HG02678 (cell line): ENCODE results near the gene ZNF485.

Source experiments
- ATAC-seq: cut with Tn5 transposase; IDR thresholded peaks from one replicate; pipeline ENCODE4 v1.9.1; 2021; ENCODE audit warnings: mild to moderate bottlenecking, moderate library complexity; ENCODE audit not compliant: unreplicated experiment

Gene ZNF485

GRCh38 chr10:43667317-43667731, 61.1 kb downstream of the ZNF485 start:
- no peak for ATAC-seq
